Measurements from ENCODE around the gene TMPRSS5. TPM values are rescaled to one million over a fixed set of nuclear protein-coding genes. Genes with fewer than 3 reads are reported as not detected.
"Not testable (repeated sequence)": the region's sequence is repeated elsewhere in the genome, so short reads cannot be mapped to it uniquely, and the experiment has no call there.

Gene TMPRSS5
- total RNA-seq, 2 donors from 2014 or later = 1.0 to 1.2 TPM

- Histone ChIP-seq H3K27ac (ENCODE audit: low read depth, low read length) (no peak overlapping the region), H3K4me3 (ENCODE audit: low read length) (no peak overlapping the region), H3K27me3 (ENCODE audit: control insufficient read depth, insufficient read depth, low read length, poor library complexity, severe bottlenecking) (no peaks in the 10 kb centered on the region), H3K4me1 (ENCODE audit: control insufficient read depth, insufficient read depth, low read length) (peaks cover 25% of the 10 kb centered on the region), H3K9me3 (ENCODE audit: control insufficient read depth, low read length) (no peaks in the 10 kb centered on the region), H3K36me3 (ENCODE audit: control insufficient read depth, insufficient read depth, low read length) (no peaks in the 10 kb centered on the region), H3K9ac (ENCODE audit: extremely low read depth, low read length, poor library complexity, severe bottlenecking) (no peak overlapping the region)
- H3K9me3 Mint-ChIP-seq = no peaks in the 10 kb centered on the region
- H3K27ac Mint-ChIP-seq = no peak overlapping the region
- no peak for TF ChIP-seq CTCF (conservative IDR thresholded peaks at IDR 0.05)
- 86 to 88% methylated on average over 4 of the region's 4 CpGs for WGBS, 2 experiments (ENCODE audit: insufficient coverage in 1 of 2, insufficient read length in 1 of 2)
- no peaks in the 10 kb centered on the region for H3K36me3 Mint-ChIP-seq (ENCODE audit: low read depth)
- DNase-seq = peak; percentile 55
- no peaks in the 10 kb centered on the region for H3K27me3 Mint-ChIP-seq (ENCODE audit: insufficient read depth)
- H3K4me3 Mint-ChIP-seq = no peak overlapping the region
- peaks cover 45% of the 10 kb centered on the region for H3K4me1 Mint-ChIP-seq
Measured at GRCh38 chr11:113673550-113674396, 32.3 kb downstream of the TMPRSS5 start.

DNA sequence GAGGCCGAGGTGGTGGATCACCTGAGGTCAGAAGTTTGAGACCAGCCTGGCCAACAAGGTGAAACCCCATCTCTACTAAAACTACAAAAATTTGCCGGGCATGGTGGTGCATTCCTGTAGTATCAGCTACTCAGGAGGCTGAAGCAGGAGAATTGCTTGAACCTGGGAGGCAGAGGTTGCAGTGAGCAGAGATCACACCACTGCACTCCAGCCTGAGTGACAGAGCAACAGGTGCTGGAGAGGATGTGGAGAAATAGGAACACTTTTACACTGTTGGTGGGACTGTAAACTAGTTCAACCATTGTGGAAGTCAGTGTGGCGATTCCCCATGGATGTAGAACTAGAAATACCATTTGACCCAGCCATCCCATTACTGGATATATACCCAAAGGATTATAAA lies 34.2 kb downstream of the TMPRSS5 start:
- not testable (repeated sequence) for H3K4me3 Mint-ChIP-seq; H3K36me3 Mint-ChIP-seq (ENCODE audit: low read depth); H3K9ac ChIP-seq (ENCODE audit: extremely low read depth, low read length, poor library complexity, severe bottlenecking); H3K27ac Mint-ChIP-seq; H3K9me3 Mint-ChIP-seq; H3K27me3 ChIP-seq (ENCODE audit: control insufficient read depth, insufficient read depth, low read length, poor library complexity, severe bottlenecking); H3K27ac ChIP-seq (ENCODE audit: low read depth, low read length); H3K27me3 Mint-ChIP-seq (ENCODE audit: insufficient read depth); H3K36me3 ChIP-seq (ENCODE audit: control insufficient read depth, insufficient read depth, low read length); DNase-seq; H3K9me3 ChIP-seq (ENCODE audit: control insufficient read depth, low read length); H3K4me3 ChIP-seq (ENCODE audit: low read length)
- H3K4me1 Mint-ChIP-seq = peaks cover 56% of the 10 kb centered on the region
- peaks cover 26% of the 10 kb centered on the region for H3K4me1 ChIP-seq (ENCODE audit: control insufficient read depth, insufficient read depth, low read length)
- 83 to 98% methylated on average over 1 to 2 of the region's 3 CpGs for WGBS, 2 experiments (ENCODE audit: insufficient coverage in 1 of 2, insufficient read length in 1 of 2)

DNA sequence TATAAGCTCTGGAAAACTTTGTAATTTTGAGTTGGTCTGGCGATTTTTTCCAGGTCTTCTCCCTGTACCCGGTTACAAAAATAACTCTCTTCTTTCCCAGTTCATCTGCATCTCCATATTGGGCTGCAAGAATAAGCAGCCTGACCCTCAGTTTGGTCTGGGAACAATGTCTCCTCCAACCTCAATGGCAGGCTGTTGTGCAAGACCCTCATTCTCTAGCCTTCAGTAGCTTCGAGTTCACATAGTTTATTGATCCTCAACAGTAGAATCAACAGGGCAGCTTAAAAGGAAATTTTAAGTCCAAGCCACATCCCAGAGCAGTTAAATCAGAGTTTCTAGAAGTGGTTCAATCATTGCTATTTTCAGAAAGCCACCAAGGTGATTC lies 35.3 kb downstream of the TMPRSS5 start:
- no peak overlapping the region for H3K27ac Mint-ChIP-seq
- H3K9me3 ChIP-seq (ENCODE audit: control insufficient read depth, low read length) = peaks cover 15% of the 10 kb centered on the region
- no peak overlapping the region for H3K4me3 ChIP-seq (ENCODE audit: low read length)
- no peaks in the 10 kb centered on the region for H3K27me3 Mint-ChIP-seq (ENCODE audit: insufficient read depth)
- peaks cover 25% of the 10 kb centered on the region for H3K4me1 ChIP-seq (ENCODE audit: control insufficient read depth, insufficient read depth, low read length)
- peaks cover 56% of the 10 kb centered on the region for H3K4me1 Mint-ChIP-seq
- H3K9me3 Mint-ChIP-seq = peaks cover 19% of the 10 kb centered on the region
- H3K36me3 ChIP-seq (ENCODE audit: control insufficient read depth, insufficient read depth, low read length) = no peaks in the 10 kb centered on the region
- H3K4me3 Mint-ChIP-seq = no peak overlapping the region
- H3K27me3 ChIP-seq (ENCODE audit: control insufficient read depth, insufficient read depth, low read length, poor library complexity, severe bottlenecking) = no peaks in the 10 kb centered on the region
- 90 to 93% methylated on average over 3 of the region's 3 CpGs for WGBS, 2 experiments (ENCODE audit: insufficient coverage in 1 of 2, insufficient read length in 1 of 2)
- peaks cover 6% of the 10 kb centered on the region for H3K36me3 Mint-ChIP-seq (ENCODE audit: low read depth)
- no peak overlapping the region for H3K27ac ChIP-seq (ENCODE audit: low read depth, low read length)
- TF ChIP-seq CTCF (conservative IDR thresholded peaks at IDR 0.05) = no peak
- peak; percentile 10 for DNase-seq
- no peak overlapping the region for H3K9ac ChIP-seq (ENCODE audit: extremely low read depth, low read length, poor library complexity, severe bottlenecking)

Measured in endodermal cell (in vitro differentiated cells).